IPS-NIHi11 (cell line): Measurements from ENCODE around the gene FBXL16.
A peak's percentile ranks its signal among the peaks of the same experiment; 100 is the strongest.

Source experiments
- DNase-seq: peaks from one replicate; pipeline ENCODE4 v3.0.0; 2012; ENCODE audit warnings: mixed read lengths, low spot score

The FBXL16 gene

DNA sequence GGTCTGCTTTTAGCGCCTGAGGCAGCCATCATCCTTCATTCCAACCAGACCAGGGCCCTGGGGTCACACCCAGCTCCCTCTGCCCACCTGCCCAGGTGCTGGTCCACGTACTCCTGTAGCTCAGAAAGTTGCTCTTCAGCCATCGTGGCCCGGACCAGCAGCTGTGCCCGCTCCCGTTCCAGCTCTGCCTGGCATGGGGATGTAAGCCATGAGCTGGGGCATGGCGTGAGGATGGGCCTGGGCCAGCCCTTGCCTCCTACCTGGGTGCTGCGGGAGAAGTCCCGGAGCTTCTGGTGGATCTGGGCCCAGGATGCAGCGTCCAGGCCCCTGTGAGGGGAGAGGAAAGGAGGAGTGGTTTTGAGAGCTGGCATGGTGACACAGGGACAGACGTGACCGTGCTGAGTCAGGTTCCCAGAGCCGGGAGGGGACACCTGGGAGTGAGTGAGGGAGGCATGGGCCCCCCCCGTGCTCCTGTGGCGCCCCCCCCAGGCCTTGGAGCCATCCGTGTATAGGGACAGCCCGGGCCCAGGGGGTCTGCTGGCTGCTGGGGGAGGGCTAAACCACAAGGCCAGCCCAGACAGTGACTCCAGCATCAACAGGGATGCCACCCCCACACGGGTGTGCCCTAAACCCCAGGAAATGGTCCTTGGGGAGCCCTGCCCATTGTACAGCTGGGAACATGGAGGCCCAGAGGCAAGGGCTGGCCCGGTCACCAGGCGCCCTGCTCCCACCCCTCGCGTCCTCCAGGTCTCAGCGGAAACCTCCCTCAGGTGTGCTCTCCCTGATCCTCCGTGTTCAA, 17.4 kb upstream of the FBXL16 start:
- no peak for DNase-seq

DNA sequence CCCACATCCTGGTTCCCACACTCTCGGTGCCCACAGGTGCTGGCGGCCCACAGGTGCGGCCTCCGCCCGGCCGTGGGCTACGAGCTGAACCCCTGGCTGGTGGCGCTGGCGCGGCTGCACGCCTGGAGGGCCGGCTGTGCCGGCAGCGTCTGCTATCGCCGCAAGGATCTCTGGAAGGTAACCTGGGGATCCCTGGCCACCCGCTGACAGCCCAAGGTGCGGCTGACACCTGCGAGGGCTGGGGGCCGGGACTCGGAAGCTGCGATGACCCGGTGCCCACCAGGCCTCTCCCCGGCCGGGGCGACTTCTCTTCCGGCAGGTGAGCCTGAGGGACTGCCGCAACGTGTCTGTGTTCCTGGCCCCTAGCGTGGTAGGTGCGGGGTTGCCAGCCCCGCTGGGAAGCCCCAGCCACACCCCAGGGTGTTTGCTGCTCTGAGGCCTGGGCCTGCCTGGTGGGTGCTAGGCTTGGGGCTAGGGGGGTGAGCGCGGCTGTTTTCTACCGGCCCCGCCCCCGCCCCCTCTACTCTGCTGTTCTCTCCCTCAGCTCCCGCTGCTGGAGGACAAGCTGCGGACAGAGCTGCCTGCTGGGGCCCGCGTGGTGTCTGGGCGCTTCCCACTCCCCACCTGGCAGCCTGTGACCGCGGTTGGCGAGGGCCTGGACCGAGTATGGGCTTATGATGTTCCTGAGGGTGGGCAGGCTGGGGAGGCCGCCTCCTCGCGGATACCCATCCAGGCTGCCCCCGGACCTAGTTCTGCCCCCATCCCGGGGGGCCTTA, 16.4 kb upstream of the FBXL16 start:
- no peak for DNase-seq

DNA sequence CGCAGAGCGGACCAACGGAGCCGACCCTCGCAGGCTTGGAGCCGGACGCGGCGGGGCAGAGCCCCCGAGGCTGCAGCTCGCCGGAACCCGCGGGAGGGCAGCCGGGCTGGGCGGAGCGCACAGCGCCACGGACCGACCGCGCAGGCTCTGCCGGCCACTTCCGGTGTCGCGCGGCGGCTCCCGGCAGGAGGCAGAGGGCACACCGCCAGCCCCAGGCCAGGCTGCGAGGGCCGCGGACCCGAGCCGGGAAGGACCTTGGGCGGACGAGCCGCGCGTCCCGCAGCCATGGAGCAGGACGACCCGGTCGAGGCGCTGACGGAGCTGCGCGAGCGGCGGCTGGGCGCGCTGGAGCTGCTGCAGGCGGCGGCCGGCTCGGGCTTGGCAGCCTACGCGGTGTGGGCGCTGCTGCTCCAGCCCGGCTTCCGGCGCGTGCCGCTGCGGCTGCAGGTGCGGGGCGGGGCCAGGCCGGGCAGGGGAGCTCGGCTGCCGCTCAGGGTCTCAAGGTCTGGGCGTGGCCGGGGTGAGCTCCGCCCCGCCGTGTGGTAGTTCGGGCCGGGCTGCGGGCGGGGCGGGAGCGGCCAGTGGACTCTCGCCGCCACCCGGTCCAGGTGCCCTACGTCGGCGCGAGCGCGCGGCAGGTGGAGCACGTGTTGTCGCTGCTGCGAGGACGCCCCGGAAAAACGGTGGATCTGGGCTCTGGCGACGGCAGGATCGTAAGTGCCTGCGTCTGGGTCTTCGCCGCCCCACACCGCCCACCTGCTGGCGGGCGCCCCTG, 15.6 kb upstream of the FBXL16 start, which contains the start of gene ANTKMT:
TSS of gene ANTKMT (plus strand) at position 157 of the 775 bp plus-strand sequence. CDS start at position 286, 129 bp downstream.
- peak; percentile 95 for DNase-seq

DNA sequence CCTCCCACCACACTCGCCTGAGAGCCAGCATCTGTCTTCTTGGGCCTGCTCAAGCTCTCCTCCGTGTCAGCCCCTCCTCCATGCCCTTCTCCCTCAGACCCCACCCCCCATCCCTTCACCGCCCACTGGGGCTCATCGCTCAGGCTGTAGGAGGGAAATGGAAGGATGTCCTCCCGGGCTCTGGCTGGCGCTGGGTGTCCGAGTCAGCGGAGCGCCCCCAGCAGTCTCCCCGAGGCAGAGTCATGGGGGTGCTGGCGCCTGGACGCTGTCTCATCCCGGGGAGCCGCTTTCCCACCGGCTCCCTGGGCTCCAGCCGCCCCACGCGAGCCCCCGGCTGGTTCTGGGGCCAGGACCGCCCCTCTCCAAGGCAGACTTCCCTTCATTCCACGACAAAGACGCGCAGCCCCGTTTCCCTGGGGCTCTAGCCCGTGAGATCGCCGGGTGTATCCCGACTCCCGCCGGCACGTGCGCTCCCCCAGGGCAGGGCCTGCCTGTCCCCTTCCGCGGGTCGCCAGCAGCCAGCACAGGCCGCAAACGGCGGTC, 14.9 kb upstream of the FBXL16 start:
- DNase-seq, result peak; percentile 52

DNA sequence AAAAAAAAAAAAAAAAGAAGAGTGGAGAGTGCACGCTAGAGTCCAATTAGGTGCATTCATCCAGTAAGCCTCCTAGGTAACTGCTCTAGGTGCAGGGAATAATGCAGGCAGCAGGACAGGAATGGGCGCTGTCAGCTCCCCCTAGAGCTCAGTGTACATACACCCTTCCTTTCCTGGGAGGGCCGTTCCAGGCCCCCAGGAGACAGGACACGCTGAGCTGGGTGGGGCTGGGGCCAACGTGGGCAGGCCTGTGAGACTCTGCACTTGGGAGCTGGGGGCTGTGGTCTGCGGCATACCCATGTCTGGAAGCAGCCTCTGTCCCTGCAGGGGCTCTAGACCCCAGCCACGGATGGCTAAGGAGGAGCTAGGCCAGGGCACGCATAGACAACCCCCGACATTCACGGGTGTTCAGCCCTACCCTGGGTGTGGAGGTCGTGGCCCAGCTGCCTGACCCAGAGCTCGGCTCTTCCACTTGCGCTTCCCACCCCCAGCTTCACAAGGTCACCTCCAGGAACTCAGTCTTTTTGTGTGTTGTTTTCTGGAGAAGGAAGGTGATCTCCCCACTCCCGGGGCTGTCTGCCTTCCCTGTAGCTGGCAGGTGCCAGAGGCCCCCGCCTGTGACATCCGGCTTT, 14.3 kb upstream of the FBXL16 start:
- DNase-seq, result no peak

DNA sequence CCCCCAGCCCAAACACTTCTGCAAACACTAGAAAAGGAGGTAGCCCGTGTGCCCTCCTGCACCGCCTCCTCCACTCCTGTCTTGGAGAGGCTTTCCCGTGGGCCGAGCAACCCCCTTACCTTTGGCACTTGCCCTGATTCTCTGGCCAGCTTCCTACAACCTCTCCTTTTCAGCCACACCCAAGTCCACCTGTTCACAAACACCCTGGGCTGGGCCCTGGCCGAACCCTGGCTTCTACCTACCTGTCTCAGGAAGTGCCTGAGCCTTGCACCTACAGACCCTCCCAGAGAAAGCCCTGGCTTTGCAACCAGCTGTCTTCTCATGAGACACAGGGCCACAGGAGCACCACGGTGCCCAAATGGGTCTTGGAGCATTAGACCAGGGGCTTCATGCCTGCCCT, 13.3 kb upstream of the FBXL16 start:
- no peak for DNase-seq

DNA sequence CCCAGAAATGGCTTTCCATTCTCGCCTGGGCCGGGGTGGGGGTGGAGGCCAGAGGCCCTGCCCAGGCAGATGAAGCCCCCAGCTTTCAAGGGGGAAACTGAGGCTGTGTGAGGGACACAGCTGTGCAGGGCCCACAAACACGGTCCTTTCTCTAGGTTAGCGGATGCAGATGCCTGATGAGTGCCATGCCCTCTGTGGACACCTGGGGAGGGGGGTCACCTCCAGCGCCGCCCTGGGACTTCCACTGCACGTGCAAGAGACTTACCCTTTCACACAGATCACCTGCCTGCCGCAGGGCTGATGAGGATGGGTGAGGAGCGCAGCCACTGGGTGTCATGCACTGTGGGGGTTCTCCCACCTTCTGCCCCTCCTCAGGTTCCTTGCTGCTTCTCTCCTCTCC, 12.8 kb upstream of the FBXL16 start:
- no peak for DNase-seq

DNA sequence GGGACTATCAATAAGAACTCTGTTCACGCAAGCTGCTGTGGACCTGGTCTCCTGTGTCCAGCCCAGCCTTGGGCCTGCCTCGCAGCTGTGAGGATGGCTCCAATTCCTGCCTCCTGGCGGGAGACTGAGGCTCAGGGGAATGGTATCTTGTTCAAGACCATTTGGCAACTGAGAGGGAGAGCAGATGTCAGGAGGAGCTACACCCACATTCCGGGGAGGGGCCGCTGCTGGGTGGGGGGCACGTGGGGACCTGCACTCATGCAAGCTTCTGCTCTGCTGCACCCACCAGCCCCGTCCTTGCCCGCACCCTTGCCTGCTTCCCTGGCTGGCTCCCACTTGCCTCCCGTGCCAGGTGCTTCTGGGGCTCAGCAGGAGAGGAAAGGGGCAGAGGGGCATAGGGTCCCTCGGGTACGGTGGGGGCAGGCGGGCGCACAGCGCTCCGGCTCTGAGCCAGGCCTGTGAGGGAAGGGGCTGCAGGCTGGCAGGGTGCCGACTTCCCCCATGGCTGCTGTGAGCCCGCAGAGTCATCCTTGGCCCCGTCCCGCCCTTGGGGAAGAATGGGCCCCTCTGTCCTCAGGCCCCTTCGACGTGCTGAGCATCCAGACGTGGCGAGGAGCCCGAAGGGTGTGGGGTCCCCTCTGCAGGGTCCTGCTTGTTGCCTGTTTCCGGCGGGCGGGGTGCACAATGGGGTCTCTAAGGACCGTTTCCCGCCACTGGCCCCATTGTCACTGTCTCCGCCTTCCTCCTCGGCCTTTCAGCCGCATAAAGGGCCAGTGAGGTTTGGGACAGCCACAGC, 12.0 kb upstream of the FBXL16 start:
- DNase-seq, result no peak

DNA sequence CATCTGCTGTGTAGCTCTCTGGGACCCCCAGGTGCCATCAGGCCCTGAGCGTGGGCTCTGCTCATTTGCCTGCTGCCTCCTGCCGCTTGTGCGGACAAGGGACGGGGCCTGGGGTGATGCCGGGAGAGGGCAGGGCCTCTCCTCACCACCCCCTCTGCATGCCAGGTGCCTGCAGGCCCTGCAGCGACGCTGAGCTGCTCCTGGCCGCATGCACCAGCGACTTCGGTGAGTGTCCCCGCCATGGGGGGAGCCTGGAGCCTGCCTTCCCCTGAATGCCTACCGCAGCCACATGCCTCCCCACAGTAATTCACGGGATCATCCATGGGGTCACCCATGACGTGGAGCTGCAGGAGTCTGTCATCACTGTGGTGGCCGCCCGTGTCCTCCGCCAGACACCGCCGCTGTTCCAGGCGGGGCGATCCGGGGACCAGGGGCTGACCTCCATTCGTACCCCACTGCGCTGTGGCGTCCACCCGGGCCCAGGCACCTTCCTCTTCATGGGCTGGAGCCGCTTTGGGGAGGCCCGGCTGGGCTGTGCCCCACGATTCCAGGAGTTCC, 11.2 kb upstream of the FBXL16 start:
- no peak for DNase-seq

DNA sequence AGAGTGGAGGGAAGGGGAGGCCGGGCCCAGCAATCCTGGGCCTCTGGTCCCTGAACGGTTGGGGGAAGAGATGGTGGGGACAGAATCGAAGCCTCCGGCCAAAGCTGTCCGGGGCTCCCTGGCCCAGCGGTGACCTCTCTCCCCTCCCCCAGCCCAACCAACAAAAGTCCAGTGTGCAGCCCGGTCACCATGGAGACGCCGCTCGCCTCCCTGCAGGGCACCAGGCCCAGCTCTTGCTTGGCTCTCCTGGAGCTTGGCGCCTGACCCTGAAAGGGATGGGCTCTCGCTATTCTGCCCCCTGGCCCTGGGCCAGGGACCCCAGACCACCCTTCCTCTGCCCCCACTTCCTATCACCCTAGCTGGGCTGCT, 10.6 kb upstream of the FBXL16 start:
- peak; percentile 52 for DNase-seq

DNA sequence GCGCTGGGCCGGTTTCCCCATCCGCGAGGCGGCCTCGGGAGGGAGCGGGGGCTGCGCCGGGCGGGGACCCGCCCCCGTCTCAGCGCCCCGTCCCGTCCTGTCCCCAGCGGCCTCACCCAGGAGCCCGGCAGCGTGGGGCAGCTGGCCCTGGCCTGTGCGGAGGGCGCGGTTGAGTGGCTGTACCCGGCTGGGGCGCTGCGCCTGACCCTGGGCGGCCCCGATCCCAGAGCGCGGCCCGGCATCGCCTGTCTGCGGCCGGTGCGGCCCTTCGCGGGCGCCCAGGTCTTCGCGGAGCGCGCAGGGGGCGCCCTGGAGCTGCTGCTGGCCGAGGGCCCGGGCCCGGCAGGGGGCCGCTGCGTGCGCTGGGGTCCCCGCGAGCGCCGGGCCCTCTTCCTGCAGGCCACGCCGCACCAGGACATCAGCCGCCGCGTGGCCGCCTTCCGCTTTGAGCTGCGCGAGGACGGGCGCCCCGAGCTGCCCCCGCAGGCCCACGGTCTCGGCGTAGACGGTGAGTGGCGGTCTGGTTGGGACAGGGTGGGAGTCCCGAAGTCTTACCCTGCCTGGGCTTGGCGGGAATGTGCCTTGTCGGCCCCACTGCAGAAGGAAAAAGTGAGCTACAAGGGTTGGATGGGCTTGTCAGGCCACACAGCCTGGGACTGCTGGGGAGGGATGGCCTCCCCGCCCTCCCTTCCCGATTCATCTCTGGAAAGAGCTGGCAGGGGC, 10.0 kb upstream of the FBXL16 start:
- DNase-seq, result peak; percentile 61

DNA sequence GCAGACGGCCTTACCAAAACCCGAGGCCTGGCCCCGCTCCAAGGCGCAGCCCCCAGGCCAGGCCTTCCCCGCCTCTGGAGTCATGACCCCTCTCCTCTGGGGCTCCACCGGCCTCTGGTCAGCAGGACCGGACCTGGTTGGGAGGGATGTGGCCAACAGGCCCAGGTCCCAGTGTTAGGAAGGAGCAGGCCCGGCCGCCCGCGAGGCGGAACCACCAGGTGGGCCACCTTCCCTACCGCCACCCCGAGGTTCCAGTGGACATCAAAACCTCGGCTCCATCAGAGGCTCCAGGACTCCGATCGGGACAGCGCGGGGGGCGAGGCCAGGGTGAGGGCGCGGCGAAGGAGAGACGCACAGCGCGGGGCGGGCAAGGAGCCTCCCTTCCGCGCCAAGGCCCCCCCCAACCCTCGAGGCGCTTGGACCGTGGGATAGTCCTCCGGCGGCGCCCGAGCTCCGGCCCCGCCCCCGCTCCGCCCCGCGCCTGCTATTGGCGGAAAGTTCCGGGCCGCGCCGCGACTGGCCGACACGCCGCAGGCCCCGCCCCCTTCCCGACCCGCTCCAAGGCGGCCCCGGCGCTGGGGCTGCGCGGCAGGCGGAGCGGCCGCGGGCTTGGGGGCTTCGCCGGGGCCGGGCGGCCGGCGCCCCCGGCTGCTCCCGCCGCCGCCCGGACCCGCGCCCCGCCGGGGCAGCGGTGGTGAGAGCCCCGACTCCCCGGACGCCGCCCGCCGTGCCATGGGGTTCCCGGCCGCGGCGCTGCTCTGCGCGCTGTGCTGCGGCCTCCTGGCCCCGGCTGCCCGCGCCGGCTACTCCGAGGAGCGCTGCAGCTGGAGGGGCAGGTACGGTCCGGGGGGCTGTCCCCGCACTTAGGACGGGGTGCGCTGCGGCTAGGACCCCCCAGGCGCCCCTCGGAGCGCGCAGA, 9.2 kb upstream of the FBXL16 start, which contains the start of gene METRN:
TSS of gene METRN (plus strand) at position 561 of the 919 bp plus-strand sequence. CDS start at position 733, 172 bp downstream.
- DNase-seq, result peak; percentile 94

DNA sequence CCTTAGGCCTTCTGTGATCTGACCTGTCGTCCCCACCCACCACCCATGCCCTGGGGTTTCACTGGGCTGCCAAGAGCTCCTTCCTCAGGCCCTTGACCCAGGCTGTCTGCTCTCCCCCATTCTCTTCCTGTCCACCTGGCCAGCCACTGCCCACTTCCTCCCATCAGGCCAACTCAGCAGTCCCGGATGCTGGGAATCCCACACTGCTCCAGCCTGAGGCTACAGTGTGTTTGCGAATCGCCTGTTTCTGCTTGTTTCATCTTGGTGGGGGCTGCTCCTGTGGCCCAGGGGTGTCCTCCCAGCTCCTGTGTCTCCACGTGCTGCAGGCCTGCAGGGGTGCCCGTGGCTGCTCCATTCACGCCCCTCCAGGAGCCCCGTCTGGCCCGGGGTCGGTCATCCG, 8.5 kb upstream of the FBXL16 start:
- no peak for DNase-seq

DNA sequence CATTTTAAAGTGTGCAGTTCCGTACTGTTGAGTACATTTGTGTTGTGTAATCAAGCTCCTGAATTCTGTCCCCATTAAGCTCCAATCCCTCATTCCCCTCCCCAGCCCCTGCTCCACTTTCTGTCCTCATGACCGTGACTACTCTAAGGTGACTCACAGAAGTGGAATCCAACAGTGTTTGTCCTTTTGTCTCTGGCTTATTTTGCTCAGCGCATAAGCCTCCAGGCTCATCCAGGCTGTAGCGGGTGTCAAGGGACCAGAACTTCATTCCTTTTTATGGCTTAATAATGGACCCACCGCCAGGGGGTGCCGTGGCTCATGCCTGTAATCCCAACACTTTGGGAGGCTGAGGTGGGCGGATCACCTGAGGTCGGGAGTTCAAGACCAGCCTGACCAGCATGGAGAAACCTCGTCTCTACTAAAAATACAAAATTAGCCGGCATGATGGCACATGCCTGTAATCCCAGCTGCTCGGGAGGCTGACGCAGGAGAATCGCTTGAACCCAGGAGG, 7.2 kb upstream of the FBXL16 start:
- peak; percentile 40 for DNase-seq

DNA sequence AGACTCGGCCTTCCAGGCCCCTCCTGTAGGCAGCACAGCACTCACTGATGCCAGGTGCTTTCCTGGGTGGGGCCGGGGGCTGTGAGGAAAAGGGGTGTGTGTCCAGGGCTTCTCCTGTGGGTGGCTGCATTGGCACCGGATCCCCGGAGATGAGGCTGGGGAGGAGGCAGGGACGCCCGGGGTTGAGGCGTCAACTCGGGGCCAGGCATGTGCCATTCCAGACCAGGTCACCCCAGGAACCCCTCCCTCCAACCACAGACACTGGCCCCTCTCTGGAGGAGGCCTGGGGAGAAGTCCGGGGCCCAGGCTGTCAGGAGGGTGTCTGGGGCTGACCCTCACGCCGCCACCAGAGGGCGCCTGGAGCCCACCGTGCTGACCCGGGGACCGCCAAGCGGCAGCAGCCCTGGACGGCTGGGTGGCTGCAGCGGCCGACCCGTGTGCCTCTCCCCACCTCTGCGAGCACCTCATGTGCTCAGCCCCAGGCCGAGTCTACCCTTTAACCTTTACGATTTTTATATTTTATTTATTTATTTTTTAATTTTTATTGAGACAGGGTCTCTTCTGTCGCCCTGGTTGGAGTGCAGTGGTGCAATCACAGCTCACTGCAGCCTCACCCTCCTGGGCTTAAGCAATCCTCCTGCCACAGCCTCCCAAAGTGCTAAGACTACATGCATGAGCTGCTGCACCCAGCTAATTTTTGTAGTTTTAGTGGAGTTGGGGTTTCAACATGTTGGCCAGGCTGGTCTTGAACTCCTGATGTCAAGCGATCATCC, 6.1 kb upstream of the FBXL16 start:
- peak; percentile 91 for DNase-seq

DNA sequence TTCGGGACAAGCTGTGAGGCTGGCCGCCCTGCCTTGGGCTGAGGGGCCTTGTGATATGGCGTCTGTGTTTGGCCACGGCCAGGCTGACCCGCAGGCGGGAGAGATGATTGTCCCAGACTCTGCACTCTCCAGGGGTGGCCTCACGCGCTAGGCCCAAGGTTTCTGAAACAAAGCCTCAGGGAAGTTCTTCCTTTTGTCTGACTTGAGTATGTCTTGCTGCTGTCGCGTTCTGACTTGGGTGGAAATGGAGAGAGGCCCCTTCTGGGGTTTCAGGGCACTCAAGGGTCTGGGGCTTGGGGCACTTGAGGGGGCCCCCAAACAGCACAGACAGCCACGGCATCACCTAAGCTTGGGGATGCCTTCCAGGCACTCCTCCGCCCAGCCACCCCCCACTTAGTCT, 5.5 kb upstream of the FBXL16 start:
- no peak for DNase-seq

DNA sequence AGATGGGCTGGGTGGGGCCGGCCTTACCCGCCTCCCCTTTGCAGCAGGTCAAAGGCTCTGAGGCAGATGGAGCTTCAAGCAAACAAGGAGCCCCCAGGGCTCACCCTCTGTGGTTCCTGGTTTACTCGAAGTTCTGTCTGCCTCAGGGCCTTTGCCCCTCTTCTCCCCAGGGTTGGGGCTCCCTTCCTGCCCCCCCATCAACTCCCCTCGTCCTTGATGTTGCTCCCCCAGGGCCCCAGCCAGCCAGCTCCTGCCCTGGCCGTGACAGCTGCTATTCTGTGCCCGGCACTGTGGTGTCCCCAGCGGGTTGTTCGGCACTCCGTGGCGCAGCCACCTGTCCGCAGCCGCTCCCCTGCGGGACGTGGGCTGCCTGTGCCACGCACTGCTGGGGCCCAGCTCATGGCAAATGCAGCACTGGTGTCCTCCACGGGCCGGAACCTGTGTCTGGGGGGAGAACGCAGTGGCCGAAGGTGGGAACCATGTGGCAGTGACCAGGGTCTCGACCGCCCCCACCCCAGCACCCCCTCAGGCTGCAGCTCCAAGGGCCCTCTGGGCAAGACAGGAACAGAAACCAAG, 5.0 kb upstream of the FBXL16 start:
- DNase-seq, result no peak
